Adrenal gland (tissue), 5 donors: ENCODE results near the gene SSH2.

ENCODE experiments used
- CTCF ChIP-seq, 6 experiments: fragments of 450-650 bp in 4 of 6; fragments of 200-600 bp in 2 of 6; sonication (generic) in 1 of 6; IDR thresholded peaks; 1 replicate in 5 of 6; 2 replicates in 1 of 6; pipeline versions ENCODE4 v1.5.1 to v1.8.0; 2016 to 2021; ENCODE audit warnings: antibody characterized with exemption in 6 of 6, mild to moderate bottlenecking in 2 of 6, moderate library complexity in 1 of 6
- POLR2A ChIP-seq, 2 donors: fragments of 450-650 bp; IDR thresholded peaks; one replicate each; pipeline ENCODE4 v1.6.1; 2017; ENCODE audit warnings: antibody characterized with exemption in 2 of 2, mild to moderate bottlenecking in 2 of 2, moderate library complexity in 1 of 2
- donor health status: DM: no; HTN: no; CAD: no.

- TF ChIP-seq POLR2A (IDR thresholded peaks at IDR 0.05), result no peak
- no peak for TF ChIP-seq CTCF (IDR thresholded peaks at IDR 0.05)
Measured at GRCh38 chr17:29664743-29665480, 265.1 kb downstream of the SSH2 start.
